GM21723 (cell line): ENCODE data around the gene ASPSCR1.
"Not testable (repeated sequence)": the region's sequence is repeated elsewhere in the genome, so short reads cannot be mapped to it uniquely, and the experiment has no call there.

Source experiments
- ATAC-seq: cut with Tn5 transposase; IDR thresholded peaks from one replicate; pipeline ENCODE4 v1.9.1; 2021; ENCODE audit warnings: mild to moderate bottlenecking, moderate library complexity; ENCODE audit not compliant: unreplicated experiment

ASPSCR1 gene

GRCh38 chr17:81940538-81941483 is 36.6 kb upstream of the ASPSCR1 start:
- no peak for ATAC-seq

DNA sequence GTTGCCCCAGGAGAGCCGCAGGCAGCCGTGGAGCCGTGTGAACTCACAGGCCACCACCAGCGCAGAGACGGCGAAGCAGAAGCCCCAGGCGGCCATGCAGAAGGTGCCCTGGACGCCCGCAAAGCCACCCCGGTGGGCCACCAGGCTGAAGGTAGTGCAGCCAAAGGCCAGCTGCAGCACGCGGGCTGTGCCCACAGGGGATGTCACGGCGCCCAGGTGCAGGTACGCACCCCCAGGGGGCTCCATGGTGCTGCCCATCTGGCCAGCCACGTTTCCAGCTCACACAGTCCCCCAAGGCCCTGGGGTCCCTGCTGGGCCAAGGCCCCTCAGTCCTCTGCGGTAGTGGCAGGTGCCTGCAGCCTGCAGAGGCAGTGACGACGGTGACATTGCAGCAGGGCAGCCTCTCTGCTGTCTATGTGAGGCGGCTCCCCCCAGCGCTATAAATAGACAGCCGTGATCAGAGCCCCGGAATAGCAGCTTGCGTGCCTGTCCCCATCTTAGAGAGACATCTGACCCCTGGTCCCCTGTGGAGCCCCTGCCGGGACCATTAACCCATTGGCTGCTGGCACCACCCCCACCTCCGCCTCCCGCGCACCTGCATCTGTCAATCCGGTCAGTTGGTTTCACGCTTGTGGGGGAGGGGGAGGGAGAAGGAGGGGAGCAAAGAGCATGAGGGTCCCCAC is 35.8 kb upstream of the ASPSCR1 start:
- ATAC-seq = no peak

GRCh38 chr17:81942167-81942553 is 35.3 kb upstream of the ASPSCR1 start:
- no peak for ATAC-seq

DNA sequence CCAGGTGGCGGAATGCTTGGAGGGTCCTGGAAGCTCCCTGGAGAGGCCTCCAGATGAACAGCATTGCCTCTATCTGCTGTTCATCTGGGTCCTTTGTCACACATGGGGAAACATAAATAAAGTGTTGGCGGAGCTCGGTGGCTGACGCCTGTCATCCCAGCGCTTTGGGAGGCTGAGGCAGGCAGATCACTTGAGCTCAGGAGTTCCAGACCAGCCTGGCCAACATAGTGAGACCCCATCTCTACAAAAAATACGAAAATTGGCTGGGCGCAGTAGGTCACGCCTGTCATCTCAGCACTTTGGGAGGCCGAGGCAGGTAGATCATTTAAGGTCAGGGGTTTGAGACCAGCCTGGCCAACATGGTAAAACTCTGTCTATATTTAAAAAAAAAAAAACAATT is 32.6 kb upstream of the ASPSCR1 start:
- ATAC-seq = no peak

GRCh38 chr17:81947189-81947588 is 30.2 kb upstream of the ASPSCR1 start, which contains the start of gene MYADML2:
MYADML2 (minus strand) TSS chr17:81947233; CDS start chr17:81941741, 5,492 bp downstream.
- ATAC-seq = no peak

DNA sequence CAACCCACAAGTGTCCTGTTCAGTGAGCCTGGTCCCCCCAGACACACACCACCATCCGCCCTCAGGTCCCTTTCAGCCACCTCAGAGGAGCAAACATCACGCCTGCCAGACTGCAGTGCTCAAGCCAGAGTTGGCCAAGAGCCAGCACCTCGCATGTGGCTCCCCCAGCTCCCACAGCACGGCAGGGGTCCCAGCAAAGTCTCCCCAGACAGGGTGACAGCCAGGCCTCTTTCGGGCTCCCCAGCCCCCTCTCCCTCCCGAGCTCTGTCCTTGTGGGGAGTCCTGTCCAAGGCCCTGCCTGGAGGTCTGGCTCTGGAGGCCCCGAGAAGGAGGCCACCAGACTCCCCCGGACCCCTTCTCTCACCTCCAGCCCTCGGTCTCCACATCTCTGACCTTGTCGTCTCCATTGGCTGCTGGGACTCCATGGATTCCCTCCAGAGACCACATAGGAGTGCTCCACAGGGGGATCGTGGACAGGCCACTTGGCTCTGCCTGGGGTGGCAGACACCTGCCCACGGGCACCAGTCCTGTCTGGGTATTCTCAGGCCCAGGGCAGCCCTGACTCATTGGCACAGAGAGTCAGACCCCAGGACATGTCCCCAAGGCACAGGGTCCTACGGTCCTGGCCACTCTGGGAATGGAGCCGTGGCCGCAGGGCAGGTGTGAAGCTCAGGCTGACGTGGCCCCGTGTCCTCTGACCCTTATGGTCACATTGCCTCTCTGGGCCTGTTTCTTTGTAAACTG is 28.6 kb upstream of the ASPSCR1 start:
- ATAC-seq = no peak

GRCh38 chr17:81950501-81950900 is 26.9 kb upstream of the ASPSCR1 start:
- ATAC-seq = no peak

DNA sequence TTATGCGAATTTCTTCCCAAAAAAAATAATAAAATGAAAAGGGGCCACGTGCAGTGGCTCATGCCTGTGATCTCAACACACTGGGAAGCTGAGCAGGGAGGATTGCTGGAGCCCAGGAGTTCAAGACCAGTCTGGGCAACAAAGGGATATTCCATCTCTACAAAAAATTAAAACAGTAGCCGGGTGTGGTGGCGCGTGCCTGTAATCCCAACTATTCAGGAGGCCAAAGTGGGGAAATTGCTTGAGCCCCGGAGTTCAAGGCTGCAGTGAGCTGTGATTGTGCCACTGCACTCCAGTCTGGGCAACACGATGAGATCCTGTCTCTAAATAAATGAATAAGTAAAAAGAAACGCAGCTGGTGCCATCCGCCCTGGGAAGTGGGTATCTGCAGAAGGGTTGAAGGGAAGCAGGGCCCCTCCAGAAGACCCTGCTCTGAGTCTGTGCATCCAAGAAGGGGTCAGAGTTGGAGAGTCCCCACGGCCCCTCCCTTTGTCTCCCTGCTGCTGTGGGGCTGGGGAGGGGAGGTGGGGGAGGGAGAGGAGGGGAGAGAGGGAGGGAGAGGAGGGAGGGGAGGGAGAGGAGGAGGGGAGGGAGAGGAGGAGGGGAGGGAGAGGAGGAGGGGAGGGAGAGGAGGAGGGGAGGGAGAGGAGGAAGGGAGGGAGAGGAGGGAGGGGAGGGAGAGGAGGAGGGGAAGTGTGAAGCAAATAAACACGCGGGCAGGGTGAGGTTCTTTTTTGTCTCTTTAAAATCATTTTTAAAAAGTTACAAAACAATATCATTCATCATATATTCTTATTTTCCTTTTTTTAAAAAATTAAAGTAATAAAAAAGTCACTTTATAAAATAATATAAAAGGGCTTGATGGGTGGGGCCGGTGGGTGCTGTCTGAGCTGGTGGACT is 25.4 kb upstream of the ASPSCR1 start:
- no peak for ATAC-seq

DNA sequence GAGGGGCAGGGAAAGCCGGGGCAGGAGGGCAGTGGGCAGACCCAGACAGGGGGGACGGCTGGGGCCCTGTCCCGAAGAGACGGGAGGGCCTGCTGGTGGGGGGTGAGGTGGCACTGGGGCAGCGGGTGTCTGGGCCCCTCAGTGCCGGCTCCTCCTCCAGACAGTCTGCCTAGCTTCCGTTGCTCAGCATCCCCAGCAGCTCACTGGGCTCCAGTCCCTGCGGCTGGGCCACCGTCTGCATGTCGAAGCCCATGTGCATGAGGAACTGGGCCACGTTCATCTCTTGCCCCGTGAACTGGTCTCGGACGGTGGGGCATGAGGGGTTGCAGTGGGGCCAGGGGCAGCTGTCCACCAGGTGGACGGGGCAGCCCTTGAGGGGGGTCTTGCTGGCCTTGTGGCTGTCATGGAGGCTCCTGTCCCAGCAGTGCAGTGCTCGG is 24.6 kb upstream of the ASPSCR1 start:
- no peak for ATAC-seq

DNA sequence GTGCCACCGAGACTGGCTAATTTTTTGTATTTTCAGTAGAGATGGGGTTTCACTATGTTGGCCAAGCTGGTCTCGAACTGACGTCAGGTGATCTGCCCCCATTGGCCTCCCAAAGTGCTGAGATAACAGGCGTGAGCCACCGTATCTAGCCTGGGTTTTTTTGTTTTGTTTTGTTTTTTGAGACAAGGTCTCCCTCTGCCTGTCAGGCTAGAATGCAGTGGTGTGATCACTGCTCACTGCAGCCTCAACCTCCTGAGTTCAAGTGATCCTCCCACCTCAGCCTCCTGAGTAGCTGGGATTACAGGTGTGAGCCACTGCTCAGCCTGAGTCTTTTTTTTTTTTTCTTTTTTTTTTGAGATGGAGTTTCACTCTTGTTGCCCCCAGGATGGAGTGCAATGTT is 24.0 kb upstream of the ASPSCR1 start:
- not testable (repeated sequence) for ATAC-seq

- no peak for ATAC-seq
These were observed 23.0 kb upstream of the ASPSCR1 start for GRCh38 chr17:81954131-81955057.

GRCh38 chr17:81955058-81955681 is 22.3 kb upstream of the ASPSCR1 start:
- no peak for ATAC-seq

DNA sequence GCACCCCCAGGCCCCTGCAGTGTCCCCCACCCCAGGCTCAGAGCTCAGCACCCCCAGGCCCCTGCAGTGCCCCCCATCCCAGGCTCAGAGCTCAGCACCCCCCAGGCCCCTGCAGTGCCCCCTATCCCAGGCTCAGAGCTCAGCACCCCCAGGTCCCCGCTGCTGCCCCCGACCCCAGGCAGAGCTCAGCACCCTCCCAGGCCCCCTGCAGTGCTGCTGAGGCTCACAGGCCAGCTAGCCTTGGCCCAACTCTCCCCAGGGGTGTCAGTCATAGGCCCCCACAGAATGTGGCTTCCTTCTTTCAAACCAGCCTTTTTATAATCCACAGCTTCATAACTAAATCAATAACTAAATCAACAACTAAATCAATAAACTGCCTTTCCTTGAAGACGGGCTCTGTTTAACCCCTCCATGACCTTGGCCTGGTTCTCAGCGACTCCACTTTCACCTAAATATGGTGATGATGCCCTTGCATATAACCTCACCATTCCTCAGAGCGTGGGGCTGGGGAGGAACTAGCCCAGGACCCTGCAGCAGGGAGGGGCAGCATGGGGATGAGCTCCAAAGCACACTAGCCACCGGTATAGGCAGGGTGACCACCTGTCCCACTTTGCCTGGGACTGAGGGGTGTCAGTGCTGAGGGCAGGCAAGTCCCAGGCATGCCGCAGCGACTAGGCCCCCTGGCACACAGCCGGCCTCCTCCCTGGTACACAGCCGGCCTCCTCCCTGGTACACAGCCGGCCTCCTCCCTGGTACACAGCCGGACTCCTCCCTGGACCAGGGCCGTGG is 21.5 kb upstream of the ASPSCR1 start:
- ATAC-seq = no peak

DNA sequence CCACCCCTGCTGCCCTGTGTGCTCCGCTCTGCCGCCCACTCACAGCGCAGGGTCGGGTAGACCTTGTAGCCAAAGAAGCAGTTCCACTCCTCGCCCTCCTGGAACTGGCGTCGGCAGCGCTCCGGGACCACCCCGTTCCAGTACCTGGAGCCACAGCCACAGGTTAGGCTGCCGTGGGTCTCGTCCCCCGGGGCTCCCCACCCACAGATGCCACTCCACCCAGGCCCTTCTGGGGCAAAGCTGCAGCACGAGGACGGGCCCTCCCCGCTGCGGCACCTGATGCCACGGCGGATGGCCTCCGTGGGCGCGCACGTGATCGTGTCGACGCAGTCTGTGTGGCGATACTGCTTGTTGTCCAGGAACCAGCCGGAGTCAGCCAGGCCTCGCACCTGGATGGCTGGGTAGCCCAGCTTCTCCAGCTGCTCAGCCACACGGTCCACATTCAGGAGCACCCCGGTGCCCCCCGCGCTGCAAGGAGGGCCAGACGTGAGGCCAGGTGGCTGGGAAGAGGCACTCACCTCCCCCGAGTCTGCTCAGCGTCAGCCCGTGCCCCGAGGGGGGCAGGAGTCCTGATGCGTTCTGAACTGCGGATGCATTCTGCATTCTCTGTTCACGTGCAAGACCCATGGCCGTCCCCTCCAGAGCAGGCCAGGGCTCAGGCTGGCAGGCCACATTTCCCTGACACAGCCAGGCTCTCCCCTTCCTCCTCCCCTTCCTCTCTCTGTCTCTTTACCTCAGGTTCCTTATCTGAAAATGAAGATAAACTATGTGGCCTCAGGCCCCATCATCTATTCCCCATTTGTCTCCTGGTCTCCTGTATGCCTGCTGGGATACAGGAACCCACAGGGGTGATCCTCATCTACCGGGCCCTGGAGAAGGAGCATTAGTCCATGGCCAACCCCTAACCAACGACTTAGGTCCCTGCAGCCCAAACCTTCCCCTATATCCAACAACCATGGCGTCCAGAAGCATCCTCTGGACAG is 20.5 kb upstream of the ASPSCR1 start:
- ATAC-seq = no peak

GRCh38 chr17:81957691-81958432 is 19.6 kb upstream of the ASPSCR1 start:
- ATAC-seq = no peak
